ENCODE measurements around the gene FAM89B.

The FAM89B gene

GRCh38 chr11:65578134-65578533 lies 5.8 kb downstream of the FAM89B start:
- peak overlapping the region; percentile 70; the same call in 1 of the 2 replicates for H3K27ac ChIP-seq
- no peaks in the 10 kb centered on the region for H3K27me3 ChIP-seq (ENCODE audit: insufficient read depth, low read depth)
- peaks cover 31% of the 10 kb centered on the region for H3K79me2 ChIP-seq (ENCODE audit: insufficient read depth, low read depth)
- H3K4me2 ChIP-seq = peak overlapping the region; percentile 97
- peaks cover 32% of the 10 kb centered on the region for H3K4me1 ChIP-seq (ENCODE audit: low read depth, poor library complexity, severe bottlenecking)
- no peak overlapping the region for H3K4me3 ChIP-seq (IDR thresholded peaks at IDR 0.05; ENCODE audit: insufficient read depth, low read depth, low read length)
- H2AFZ ChIP-seq (ENCODE audit: low read depth) = no peak overlapping the region
- H4K20me1 ChIP-seq (ENCODE audit: insufficient read depth) = no peaks in the 10 kb centered on the region
- no peaks in the 10 kb centered on the region; the same call in 1 of the 2 replicates for H3K36me3 ChIP-seq (ENCODE audit: insufficient read depth)
- no peak overlapping the region for H3K9ac ChIP-seq
- no peak for TF ChIP-seq CTCF (conservative IDR thresholded peaks at IDR 0.05; ENCODE audit: low read depth, low read length)

- Histone ChIP-seq H3K27ac (no peak overlapping the region), H3K9ac (no peak overlapping the region), H2AFZ (ENCODE audit: low read depth) (no peak overlapping the region), H4K20me1 (ENCODE audit: insufficient read depth) (no peaks in the 10 kb centered on the region), H3K4me2 (peak overlapping the region; percentile 97; the same call in 1 of the 2 replicates), H3K4me3 (IDR thresholded peaks at IDR 0.05; ENCODE audit: insufficient read depth, low read depth, low read length) (no peak overlapping the region), H3K4me1 (ENCODE audit: low read depth, poor library complexity, severe bottlenecking) (peaks cover 35% of the 10 kb centered on the region), H3K27me3 (ENCODE audit: insufficient read depth, low read depth) (no peaks in the 10 kb centered on the region), H3K36me3 (ENCODE audit: insufficient read depth) (no peaks in the 10 kb centered on the region; the same call in 1 of the 2 replicates), H3K79me2 (ENCODE audit: insufficient read depth, low read depth) (peaks cover 28% of the 10 kb centered on the region)
- no peak for TF ChIP-seq CTCF (conservative IDR thresholded peaks at IDR 0.05; ENCODE audit: low read depth, low read length)
These were observed 6.3 kb downstream of the FAM89B start for GRCh38 chr11:65578667-65579066.

GRCh38 chr11:65579291-65579690 lies 7.0 kb downstream of the FAM89B start:
- no peak overlapping the region; the same call in 1 of the 2 replicates for H3K27ac ChIP-seq
- H3K79me2 ChIP-seq (ENCODE audit: insufficient read depth, low read depth) = peaks cover 28% of the 10 kb centered on the region
- H3K27me3 ChIP-seq (ENCODE audit: insufficient read depth, low read depth) = no peaks in the 10 kb centered on the region
- no peak overlapping the region for H3K9ac ChIP-seq
- H4K20me1 ChIP-seq (ENCODE audit: insufficient read depth) = no peaks in the 10 kb centered on the region
- TF ChIP-seq CTCF (conservative IDR thresholded peaks at IDR 0.05; ENCODE audit: low read depth, low read length) = no peak
- H3K4me1 ChIP-seq (ENCODE audit: low read depth, poor library complexity, severe bottlenecking) = peaks cover 35% of the 10 kb centered on the region
- no peak overlapping the region for H3K4me3 ChIP-seq (IDR thresholded peaks at IDR 0.05; ENCODE audit: insufficient read depth, low read depth, low read length)
- no peak overlapping the region for H3K4me2 ChIP-seq
- no peak overlapping the region for H2AFZ ChIP-seq (ENCODE audit: low read depth)
- H3K36me3 ChIP-seq (ENCODE audit: insufficient read depth) = no peaks in the 10 kb centered on the region; the same call in 1 of the 2 replicates

- H3K27ac ChIP-seq = no peak overlapping the region
- no peaks in the 10 kb centered on the region for H4K20me1 ChIP-seq (ENCODE audit: insufficient read depth)
- H3K4me2 ChIP-seq = no peak overlapping the region
- H3K36me3 ChIP-seq (ENCODE audit: insufficient read depth) = no peaks in the 10 kb centered on the region; the same call in 1 of the 2 replicates
- no peak overlapping the region for H3K9ac ChIP-seq
- no peak overlapping the region for H3K4me3 ChIP-seq (IDR thresholded peaks at IDR 0.05; ENCODE audit: insufficient read depth, low read depth, low read length)
- TF ChIP-seq CTCF (conservative IDR thresholded peaks at IDR 0.05; ENCODE audit: low read depth, low read length) = no peak
- H3K27me3 ChIP-seq (ENCODE audit: insufficient read depth, low read depth) = no peaks in the 10 kb centered on the region
- peaks cover 28% of the 10 kb centered on the region for H3K79me2 ChIP-seq (ENCODE audit: insufficient read depth, low read depth)
- peaks cover 34% of the 10 kb centered on the region for H3K4me1 ChIP-seq (ENCODE audit: low read depth, poor library complexity, severe bottlenecking)
- H2AFZ ChIP-seq (ENCODE audit: low read depth) = no peak overlapping the region
These were observed 7.8 kb downstream of the FAM89B start for GRCh38 chr11:65580031-65580692.

Data from KMS-11 (cell line).